Fibroblast of lung (primary cell): ENCODE results near the gene HDAC4. TPM values are rescaled to one million over a fixed set of nuclear protein-coding genes. Genes with fewer than 3 reads are reported as not detected.

ENCODE experiments used
- DNase-seq, 2 donors: peaks; one replicate each; pipeline versions ENCODE4 v3.0.0 to v3.0.0-alpha.2; 2010; ENCODE audit warnings: low read depth in 2 of 2
- H2AFZ ChIP-seq: 2 replicates; pipeline ENCODE4 v1.5.1; 2012; ENCODE audit warnings: low read length, control low read depth, inconsistent platforms
- H3K27ac ChIP-seq: 2 replicates; pipeline ENCODE4 v1.5.1; 2011; ENCODE audit warnings: low read length, control low read depth; ENCODE audit not compliant: insufficient read depth
- H3K27me3 ChIP-seq: 2 replicates; pipeline ENCODE4 v1.5.1; 2011; ENCODE audit warnings: mild to moderate bottlenecking, low read length; ENCODE audit not compliant: control insufficient read depth, insufficient read depth
- H3K36me3 ChIP-seq: 2 replicates; pipeline ENCODE4 v1.5.1; 2011; ENCODE audit warnings: low read length; ENCODE audit not compliant: control insufficient read depth, insufficient read depth
- H3K4me1 ChIP-seq: 2 replicates; pipeline ENCODE4 v1.5.1; 2011; ENCODE audit warnings: low read length; ENCODE audit not compliant: control insufficient read depth, insufficient read depth; ENCODE audit errors: extremely low read depth
- H3K4me2 ChIP-seq: 2 replicates; pipeline ENCODE4 v1.5.1; 2011; ENCODE audit warnings: low read length, control low read depth; ENCODE audit not compliant: insufficient read depth; ENCODE audit errors: extremely low read depth
- H3K4me3 ChIP-seq, 4 experiments: fragments of 200-600 bp in 1 of 4; sonication (generic) in 1 of 4; replicated peaks in 1 of 4; 2 replicates each; pipeline ENCODE4 v1.5.1; 2011 to 2016; ENCODE audit warnings: low read length in 4 of 4, low read depth in 3 of 4, mild to moderate bottlenecking in 3 of 4, control low read depth in 2 of 4, inconsistent platforms in 1 of 4, mixed read lengths in 1 of 4; ENCODE audit not compliant: insufficient read depth in 1 of 4; ENCODE audit errors: control extremely low read depth in 1 of 4
- H3K79me2 ChIP-seq: 2 replicates; pipeline ENCODE4 v1.5.1; 2012; ENCODE audit warnings: mild to moderate bottlenecking, low read length, inconsistent platforms; ENCODE audit not compliant: control insufficient read depth, insufficient read depth
- H3K9ac ChIP-seq: 2 replicates; pipeline ENCODE4 v1.5.1; 2011; ENCODE audit warnings: mild to moderate bottlenecking, low read length, control low read depth; ENCODE audit not compliant: insufficient read depth
- H3K9me3 ChIP-seq: 2 replicates; pipeline ENCODE4 v1.5.1; 2012; ENCODE audit warnings: low read depth, low read length; ENCODE audit not compliant: control insufficient read depth, insufficient read depth
- H4K20me1 ChIP-seq: 2 replicates; pipeline ENCODE4 v1.5.1; 2011; ENCODE audit warnings: low read length; ENCODE audit not compliant: control insufficient read depth, insufficient read depth; ENCODE audit errors: extremely low read depth
- CTCF ChIP-seq, 2 donors: IDR thresholded peaks in 1 of 2; conservative IDR thresholded peaks in 1 of 2; 1 replicate in 1 of 2; 2 replicates in 1 of 2; pipeline ENCODE4 v1.5.1; 2011 to 2012; ENCODE audit warnings: low read length in 2 of 2, control low read depth in 1 of 2, inconsistent platforms in 1 of 2, low read depth in 1 of 2, mild to moderate bottlenecking in 1 of 2
- EZH2 ChIP-seq: IDR thresholded peaks from 2 replicates; pipeline ENCODE4 v1.5.1; 2012; ENCODE audit warnings: low read length, control low read depth, mild to moderate bottlenecking; ENCODE audit errors: missing control alignments
- polyA plus RNA-seq, 2 donors: library from polyadenylated mRNA; depleted of rRNA in 1 of 2; stranded (reverse) in 1 of 2; unstranded in 1 of 2; fragments of >200 nt; gene quantifications; 2 replicates each; pipeline ENCODE4 v1.2.1, GENCODE V29; 2011 to 2012; ENCODE audit warnings: missing spikeins in 1 of 2
- total RNA-seq: library from RNA; depleted of rRNA; stranded (reverse); fragments of >200 nt; gene quantifications from 2 replicates; pipeline ENCODE4 v1.2.1, GENCODE V29; 2014

HDAC4 gene
- total and polyA plus RNA-seq, 2 donors (not counting 1 experiment from before 2014, with no cell fraction given): 7.4 to 19.8 TPM

GRCh38 chr2:239289545-239289944, 111.3 kb downstream of the HDAC4 start:
- H3K36me3 ChIP-seq: no peaks in the 10 kb centered on the region
- H2AFZ ChIP-seq: no peak overlapping the region
- peaks cover 4% of the 10 kb centered on the region for H3K79me2 ChIP-seq
- H3K9ac ChIP-seq: no peak overlapping the region
- DNase-seq: no peak
- H4K20me1 ChIP-seq: no peaks in the 10 kb centered on the region
- H3K9me3 ChIP-seq: no peaks in the 10 kb centered on the region
- H3K4me2 ChIP-seq: peak overlapping the region; percentile 29
- no peaks in the 10 kb centered on the region for H3K27me3 ChIP-seq
- H3K4me1 ChIP-seq: peaks cover 5% of the 10 kb centered on the region
- H3K27ac ChIP-seq: no peak overlapping the region
- TF ChIP-seq CTCF (conservative IDR thresholded peaks at IDR 0.05 in 1 of 2, IDR thresholded peaks at IDR 0.05 in 1 of 2; ENCODE audit: low read depth in 1 of 2, low read length in 2 of 2) (no peak), EZH2 (no peak)
- no peak overlapping the region for H3K4me3 ChIP-seq

- H3K27ac ChIP-seq: peak overlapping the region; percentile 42
- TF ChIP-seq EZH2: no peak
- TF ChIP-seq CTCF (conservative IDR thresholded peaks at IDR 0.05 in 1 of 2, IDR thresholded peaks at IDR 0.05 in 1 of 2; ENCODE audit: low read depth in 1 of 2, low read length in 2 of 2): no peak
- H3K4me2 ChIP-seq: peak overlapping the region; percentile 69
- H3K9me3 ChIP-seq: no peaks in the 10 kb centered on the region
- H2AFZ ChIP-seq: no peak overlapping the region
- H3K36me3 ChIP-seq: no peaks in the 10 kb centered on the region
- H3K79me2 ChIP-seq: peaks cover 4% of the 10 kb centered on the region
- H3K27me3 ChIP-seq: no peaks in the 10 kb centered on the region
- H3K9ac ChIP-seq: no peak overlapping the region
- H3K4me3 ChIP-seq: no peak overlapping the region
- H4K20me1 ChIP-seq: no peaks in the 10 kb centered on the region
- DNase-seq: peak in 1 of 2 donors; percentile 31
- H3K4me1 ChIP-seq: peaks cover 5% of the 10 kb centered on the region
Measured at GRCh38 chr2:239288951-239289511, 111.8 kb downstream of the HDAC4 start.

- DNase-seq: peak in 1 of 2 donors; percentile 43
- Histone ChIP-seq H3K27me3 (no peaks in the 10 kb centered on the region), H3K79me2 (peaks cover 4% of the 10 kb centered on the region), H3K9ac (no peak overlapping the region), H3K4me3 (no peak overlapping the region), H3K4me2 (peak overlapping the region; percentile 45), H3K36me3 (no peaks in the 10 kb centered on the region), H3K9me3 (no peaks in the 10 kb centered on the region), H2AFZ (no peak overlapping the region), H3K27ac (peak overlapping the region; percentile 31), H3K4me1 (peaks cover 5% of the 10 kb centered on the region), H4K20me1 (no peaks in the 10 kb centered on the region)
- TF ChIP-seq CTCF (conservative IDR thresholded peaks at IDR 0.05 in 1 of 2, IDR thresholded peaks at IDR 0.05 in 1 of 2; ENCODE audit: low read depth in 1 of 2, low read length in 2 of 2): no peak
Measured at GRCh38 chr2:239288237-239288636, 112.6 kb downstream of the HDAC4 start.
